Activated CD4-positive, alpha-beta T cell treated with anti-CD3 and anti-CD28 coated beads, Interleukin-10, Interleukin-2, amounts not matched to agents 100 ng/mL and 50 ng/mL, durations not matched to agents 16 hours and 8 hours (primary cell): ENCODE results near the gene UTS2R.
"Not testable (repeated sequence)": the region's sequence is repeated elsewhere in the genome, so short reads cannot be mapped to it uniquely, and the experiment has no call there.

ENCODE experiments used
- DNase-seq: peaks from one replicate; pipeline ENCODE4 v3.0.0-alpha.2; 2020

UTS2R gene

DNA sequence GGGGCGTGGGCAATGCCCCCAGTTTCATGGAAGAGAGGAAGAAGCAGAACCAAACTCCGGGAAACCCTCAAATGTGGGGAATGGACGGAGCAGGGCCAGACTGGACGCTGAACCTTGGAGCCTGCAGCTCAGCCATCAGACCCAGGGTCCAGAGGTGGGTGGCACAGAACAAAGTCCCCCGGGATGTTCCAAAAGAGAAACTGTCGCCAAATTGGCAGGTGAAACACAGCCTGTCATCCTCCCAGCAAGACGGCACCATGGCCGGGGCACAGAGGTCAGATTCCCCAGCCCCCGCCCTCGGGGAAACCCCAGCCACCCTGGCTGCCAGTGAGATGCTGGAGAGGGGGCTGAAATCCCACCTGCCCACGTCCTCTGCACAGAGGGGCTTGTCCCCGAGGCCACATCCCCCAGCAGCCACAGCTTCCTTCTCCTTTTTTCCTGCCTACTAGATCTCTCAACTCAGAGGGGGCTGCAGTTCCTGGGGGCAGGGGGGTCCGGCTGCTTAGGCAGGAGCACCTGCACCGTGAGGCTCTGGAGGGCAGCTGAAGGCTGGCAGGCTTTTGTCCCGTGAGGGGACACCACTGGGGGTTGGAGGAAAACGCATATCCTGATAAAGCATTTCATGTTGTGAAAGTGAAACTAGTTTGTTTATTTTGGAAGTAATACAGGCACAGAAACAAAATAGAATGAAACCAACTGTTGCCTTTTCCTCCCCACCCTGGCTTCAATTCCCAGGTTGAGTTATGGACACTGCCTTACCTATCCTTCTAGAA, 36.8 kb upstream of the UTS2R start:
- DNase-seq: no peak

- peak; percentile 43 for DNase-seq
These were observed 32.5 kb upstream of the UTS2R start for GRCh38 chr17:82338858-82339633.

DNA sequence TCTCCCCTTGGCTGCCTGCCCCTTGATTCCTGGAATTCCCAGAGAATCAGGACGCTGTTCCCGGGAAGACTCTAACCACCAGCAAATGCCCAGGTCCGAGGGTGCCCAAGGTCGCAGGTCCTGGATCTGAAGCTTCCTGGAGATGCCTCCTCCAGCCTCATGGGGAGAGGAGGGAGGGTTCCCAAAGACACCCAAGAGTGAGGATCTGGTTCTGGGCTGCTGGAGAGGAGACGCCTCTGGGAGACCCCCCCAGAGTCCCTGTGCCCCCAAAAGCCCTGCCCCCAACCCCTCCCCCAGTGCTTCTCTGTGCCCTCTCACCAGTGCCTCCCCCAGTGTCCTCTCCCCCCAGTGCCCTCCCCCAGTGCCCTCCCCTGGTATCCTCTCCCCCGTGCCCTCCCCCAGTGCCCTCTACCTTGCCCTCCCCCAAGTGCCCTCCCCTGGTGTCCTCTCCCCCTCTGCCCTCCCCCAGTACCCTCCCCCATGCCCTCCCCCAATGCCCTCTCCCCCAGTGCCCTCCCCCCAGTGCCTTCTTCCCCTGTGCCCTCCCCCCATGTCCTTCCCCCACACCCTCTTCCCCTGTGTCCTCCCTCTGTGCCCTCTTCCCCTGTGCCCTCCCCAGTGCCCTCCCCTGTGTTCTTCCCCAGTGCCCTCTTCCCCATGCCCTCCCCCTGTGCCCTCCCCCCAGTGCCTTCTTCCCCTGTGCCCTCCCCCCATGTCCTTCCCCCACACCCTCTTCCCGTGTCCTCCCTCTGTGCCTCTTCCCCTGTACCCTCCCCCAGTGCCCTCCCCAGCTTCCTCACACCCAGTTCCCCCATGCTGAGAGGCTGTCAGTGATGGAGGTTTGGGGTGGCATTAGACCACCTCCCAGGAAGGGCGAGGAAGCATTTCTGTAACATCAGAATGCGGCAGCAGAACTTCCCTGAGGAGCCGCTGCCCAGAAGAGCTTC, 31.7 kb upstream of the UTS2R start:
- DNase-seq: no peak

GRCh38 chr17:82342361-82343079, 29.0 kb upstream of the UTS2R start:
- no peak for DNase-seq

GRCh38 chr17:82343560-82343959, 28.0 kb upstream of the UTS2R start:
- DNase-seq: no peak

GRCh38 chr17:82344175-82344907, 27.2 kb upstream of the UTS2R start:
- no peak for DNase-seq

- DNase-seq: no peak
These were observed 26.2 kb upstream of the UTS2R start for GRCh38 chr17:82345151-82345976.

DNA sequence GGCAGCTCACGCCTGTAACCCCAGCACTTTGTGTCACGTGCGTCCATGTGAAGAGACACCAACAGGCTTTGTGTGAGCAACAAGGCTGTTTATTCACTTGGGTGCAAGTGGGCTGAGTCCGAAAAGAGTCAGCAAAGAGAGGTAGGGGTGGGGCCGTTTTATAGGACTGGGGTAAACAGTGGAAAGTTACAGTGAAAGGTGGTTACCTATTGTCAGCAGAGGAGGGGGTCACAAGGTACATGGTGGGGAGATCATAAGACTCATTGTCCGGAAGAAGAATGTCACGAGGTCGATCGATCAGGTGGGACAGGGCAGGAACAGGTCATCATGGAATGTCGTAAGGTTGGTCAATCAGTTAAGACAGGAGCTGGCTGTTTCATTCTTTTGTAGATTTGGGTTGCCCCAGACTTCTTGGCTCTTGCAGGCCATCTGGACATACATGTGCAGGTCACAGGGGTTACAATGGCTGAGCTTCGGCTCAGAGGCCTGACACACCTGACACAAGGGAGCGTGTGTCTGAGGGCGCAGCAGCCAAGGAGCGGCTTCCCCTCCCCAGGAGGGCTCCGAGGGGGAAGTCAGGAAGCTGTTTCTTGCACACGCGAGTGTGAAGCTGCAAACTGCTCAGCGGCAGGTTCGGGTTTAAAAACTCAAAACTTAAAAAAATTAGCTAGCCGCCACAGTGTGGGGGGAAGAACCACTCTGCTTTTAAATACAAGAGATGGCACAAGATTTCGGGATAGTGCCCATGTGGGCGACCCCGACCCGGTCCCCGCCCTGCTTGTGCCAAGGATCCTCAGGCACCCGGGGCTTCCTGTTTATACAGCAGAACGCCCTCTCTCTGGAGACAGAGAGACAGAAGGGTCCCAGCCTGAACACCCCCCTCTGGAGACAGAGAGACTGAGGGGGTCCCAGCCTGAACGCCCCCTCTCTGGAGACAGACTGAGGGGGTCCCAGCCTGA, 24.9 kb upstream of the UTS2R start:
- DNase-seq: no peak

DNA sequence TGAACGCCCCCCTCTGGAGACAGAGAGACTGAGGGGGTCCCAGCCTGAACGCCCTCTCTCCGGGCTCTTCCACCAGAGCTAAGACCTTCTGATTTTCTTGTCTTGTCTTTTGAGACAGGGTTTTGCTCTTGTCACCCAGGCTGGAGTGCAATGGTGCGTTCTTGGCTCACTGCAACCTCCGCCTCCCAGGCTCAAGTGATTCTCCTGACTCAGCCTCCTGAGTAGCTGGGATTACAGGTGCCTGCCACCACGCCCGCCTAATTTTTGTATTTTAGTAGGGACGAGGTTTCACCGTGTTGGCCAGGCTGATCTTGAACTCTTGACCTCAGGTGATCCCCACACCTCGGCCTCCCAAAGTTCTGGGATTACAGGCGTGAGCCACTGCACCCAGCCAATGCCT, 23.6 kb upstream of the UTS2R start:
- not testable (repeated sequence) for DNase-seq

DNA sequence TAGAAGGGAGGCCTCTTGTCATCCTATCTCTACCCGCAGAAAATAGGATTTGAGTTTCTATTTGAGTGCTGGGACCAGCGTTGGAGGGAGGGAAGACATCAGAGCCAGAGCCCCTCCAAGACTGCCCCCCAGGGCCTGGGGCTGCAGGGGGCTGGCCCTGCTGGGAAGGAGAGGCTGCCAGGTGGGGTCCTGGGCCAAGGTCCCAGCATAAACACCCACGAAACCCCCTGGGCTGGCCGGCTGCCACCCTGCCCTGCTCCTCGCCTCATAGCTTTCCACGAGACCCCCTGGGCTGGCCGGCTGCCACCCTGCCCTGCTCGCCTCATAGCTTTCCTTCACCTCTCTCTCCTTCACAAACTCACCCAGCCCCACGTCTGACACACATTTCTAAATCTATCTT, 23.1 kb upstream of the UTS2R start:
- DNase-seq: no peak

GRCh38 chr17:82348866-82349265, 22.7 kb upstream of the UTS2R start:
- no peak for DNase-seq

- DNase-seq: no peak
These were observed 22.3 kb upstream of the UTS2R start for GRCh38 chr17:82349287-82349701.

- peak; percentile 50 for DNase-seq
These were observed 21.2 kb upstream of the UTS2R start for GRCh38 chr17:82350182-82351030.

- no peak for DNase-seq
These were observed 20.3 kb upstream of the UTS2R start for GRCh38 chr17:82351254-82351712.

DNA sequence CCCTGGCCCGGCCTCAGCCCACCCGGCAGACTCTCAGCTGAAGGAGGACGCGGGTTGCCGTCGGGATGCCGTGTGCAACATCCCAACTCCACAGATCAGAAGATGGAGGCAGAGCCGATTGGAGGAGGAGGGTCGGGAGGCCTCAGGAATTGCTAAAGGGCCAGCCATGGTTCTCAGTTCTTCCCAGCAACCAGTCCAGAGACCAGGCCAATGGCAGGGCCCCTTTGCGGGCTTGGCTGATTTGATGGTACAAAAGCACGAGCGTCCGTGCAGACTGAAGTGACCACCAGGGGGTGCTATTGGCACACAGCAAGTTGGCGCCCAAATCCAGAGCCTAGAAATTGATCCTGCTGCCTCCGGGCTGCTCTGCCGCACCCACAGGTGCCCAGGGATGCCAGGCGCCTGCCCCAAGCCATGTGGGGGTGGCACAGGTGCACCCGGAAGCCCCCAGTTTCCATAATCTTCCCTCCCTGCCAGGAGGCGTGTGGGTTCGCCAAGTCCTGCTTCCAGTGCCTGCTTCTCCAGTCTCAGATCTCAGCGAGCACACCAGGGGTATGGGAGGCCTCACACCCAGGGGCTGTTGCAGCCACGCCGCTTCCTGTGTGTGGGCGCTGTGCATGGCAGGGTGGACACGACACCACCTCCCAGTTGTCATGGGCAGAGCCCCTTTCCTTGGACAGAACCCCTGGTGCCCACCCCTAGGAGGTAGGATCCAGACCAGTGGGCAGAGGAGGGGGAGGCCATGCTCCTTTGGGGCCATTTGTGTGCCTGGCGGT, 19.7 kb upstream of the UTS2R start:
- peak; percentile 86 for DNase-seq

- DNase-seq: no peak
These were observed 18.1 kb upstream of the UTS2R start for GRCh38 chr17:82353484-82353883.

GRCh38 chr17:82354804-82355308, 16.7 kb upstream of the UTS2R start:
- DNase-seq: no peak
